ENCODE data around the gene PLA2G4E.

GRCh38 chr15:42018306-42019224 is 2.3 kb downstream of the PLA2G4E start:
- TF ChIP-seq CTCF (IDR thresholded peaks at IDR 0.05) (no peak), POLR2A (IDR thresholded peaks at IDR 0.05) (no peak), POLR2AphosphoS5 (IDR thresholded peaks at IDR 0.05) (no peak)

Measured in breast epithelium (tissue), 3 donors.